ENCODE data around the gene ANKRD16.

GRCh38 chr10:5935628-5936027 is 45.9 kb upstream of the ANKRD16 start:
- TF ChIP-seq POLR2AphosphoS5 (IDR thresholded peaks at IDR 0.05; ENCODE audit: borderline replicate concordance, low read depth, low read length): no peak
- TF ChIP-seq EZH2 (IDR thresholded peaks at IDR 0.05): no peak

Data from SK-N-MC (cell line).